Lower leg skin (tissue), 3 donors: ENCODE data around the gene FOSL2.

Experiments used
- POLR2A ChIP-seq, 2 donors: fragments of 450-650 bp; IDR thresholded peaks; one replicate each; pipeline ENCODE4 v1.6.1; 2016 to 2017; ENCODE audit warnings: antibody characterized with exemption in 2 of 2, mild to moderate bottlenecking in 1 of 2, moderate library complexity in 1 of 2
- TF ChIP-seq, protein P1 (sequence below), 3 donors: fragments of 450-650 bp; IDR thresholded peaks; one replicate each; pipeline ENCODE4 v1.5.1; 2016; ENCODE audit warnings: antibody characterized with exemption in 3 of 3, mild to moderate bottlenecking in 3 of 3, moderate library complexity in 2 of 3

DNA sequence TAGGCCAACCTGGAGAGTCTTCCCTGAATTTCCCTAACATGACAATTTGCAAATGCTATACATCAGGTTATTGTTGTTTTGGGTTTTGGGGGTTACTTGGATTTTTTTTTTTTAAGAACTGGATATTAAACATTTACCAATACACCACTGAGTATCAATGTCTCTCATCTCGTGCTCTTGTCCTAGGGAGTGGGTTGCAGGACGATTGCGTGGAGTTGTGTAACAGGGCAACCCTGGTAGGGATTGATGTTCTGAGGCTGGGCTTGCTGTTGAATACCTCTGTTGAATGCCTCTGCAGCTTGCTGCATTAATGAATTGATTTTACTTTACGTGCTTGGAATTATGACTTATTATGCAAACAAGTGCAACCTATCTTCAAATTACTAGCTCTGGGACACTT is 18.8 kb upstream of the FOSL2 start:
- TF ChIP-seq, protein P1, sequence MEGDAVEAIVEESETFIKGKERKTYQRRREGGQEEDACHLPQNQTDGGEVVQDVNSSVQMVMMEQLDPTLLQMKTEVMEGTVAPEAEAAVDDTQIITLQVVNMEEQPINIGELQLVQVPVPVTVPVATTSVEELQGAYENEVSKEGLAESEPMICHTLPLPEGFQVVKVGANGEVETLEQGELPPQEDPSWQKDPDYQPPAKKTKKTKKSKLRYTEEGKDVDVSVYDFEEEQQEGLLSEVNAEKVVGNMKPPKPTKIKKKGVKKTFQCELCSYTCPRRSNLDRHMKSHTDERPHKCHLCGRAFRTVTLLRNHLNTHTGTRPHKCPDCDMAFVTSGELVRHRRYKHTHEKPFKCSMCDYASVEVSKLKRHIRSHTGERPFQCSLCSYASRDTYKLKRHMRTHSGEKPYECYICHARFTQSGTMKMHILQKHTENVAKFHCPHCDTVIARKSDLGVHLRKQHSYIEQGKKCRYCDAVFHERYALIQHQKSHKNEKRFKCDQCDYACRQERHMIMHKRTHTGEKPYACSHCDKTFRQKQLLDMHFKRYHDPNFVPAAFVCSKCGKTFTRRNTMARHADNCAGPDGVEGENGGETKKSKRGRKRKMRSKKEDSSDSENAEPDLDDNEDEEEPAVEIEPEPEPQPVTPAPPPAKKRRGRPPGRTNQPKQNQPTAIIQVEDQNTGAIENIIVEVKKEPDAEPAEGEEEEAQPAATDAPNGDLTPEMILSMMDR (IDR thresholded peaks at IDR 0.05): no peak
- no peak for TF ChIP-seq POLR2A (IDR thresholded peaks at IDR 0.05)
